ENCODE measurements around the gene ZNF20. TPM values are rescaled to one million over a fixed set of nuclear protein-coding genes. Genes with fewer than 3 reads are reported as not detected.

ZNF20 gene
- total and polyA plus RNA-seq, 2 donors (not counting 1 experiment from before 2014, with no cell fraction given), result 1.6 to 10.6 TPM

DNA sequence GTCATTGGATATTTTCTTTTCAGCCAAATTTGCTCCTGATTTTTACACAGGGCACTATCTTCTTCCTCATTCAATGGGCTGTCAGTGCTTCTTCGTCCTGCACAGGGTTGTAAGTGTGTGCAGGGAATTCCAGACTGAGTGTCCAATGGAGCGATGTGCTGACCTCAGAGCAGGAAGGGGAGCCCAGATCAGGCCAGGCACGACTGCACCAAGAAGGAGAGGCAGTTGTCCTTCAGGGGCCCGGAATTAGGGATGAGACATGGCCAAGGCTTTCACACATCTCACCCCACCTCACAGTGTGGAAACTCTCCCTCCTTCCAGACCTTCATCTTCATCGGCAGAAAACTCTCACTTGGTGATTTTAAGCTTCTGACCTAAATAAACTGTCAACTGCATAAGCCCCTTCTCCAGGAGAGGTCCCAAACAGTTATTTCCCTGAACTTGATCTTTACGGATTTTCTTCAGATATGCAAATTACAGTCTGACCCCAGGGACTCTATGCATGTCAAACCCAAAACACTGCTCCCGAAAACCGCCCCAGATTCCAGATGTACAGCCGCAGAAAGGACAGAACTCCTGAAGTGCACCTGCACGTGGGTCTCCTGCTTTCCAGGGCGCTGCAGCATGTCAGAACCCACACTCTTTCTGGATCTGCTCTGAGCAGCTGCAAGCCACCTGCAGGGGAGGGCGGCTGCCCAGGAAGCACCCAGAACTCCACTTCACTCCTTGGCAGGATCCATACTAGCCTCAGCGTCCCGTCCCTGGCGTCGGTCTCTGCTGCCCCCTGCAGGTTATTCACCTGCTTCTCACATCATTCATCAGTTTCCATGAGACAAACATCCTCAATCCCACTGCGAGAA lies 625 bp upstream of the ZNF20 start:
- H3K79me2 ChIP-seq (ENCODE audit: control insufficient read depth, insufficient read depth, low read length), result peaks cover 18% of the 10 kb centered on the region
- peaks cover 15 to 23% of the 10 kb centered on the region in 2 donors for H3K4me1 ChIP-seq (ENCODE audit: control insufficient read depth in 2 of 2, insufficient read depth in 2 of 2, low read length in 2 of 2)
- H3K27ac ChIP-seq (ENCODE audit: low read length in 2 of 2), result no peak overlapping the region
- no peaks in the 10 kb centered on the region for H3K27me3 ChIP-seq (replicated peaks in 1 of 4; ENCODE audit: control extremely low read depth in 1 of 4, control insufficient read depth in 3 of 4, insufficient read depth in 4 of 4, low read length in 3 of 4)
- H3K4me3 ChIP-seq (ENCODE audit: control extremely low read depth in 1 of 5, extremely low read depth in 1 of 5, insufficient read depth in 1 of 5, low read depth in 2 of 5, low read length in 4 of 5), result peak overlapping the region; percentile 73 to 93 (median 83)
- Mint-ChIP-seq H3K27me3 (no peaks in the 10 kb centered on the region), H3K27ac (peak overlapping the region; percentile 86), H3K4me3 (peak overlapping the region; percentile 84), H3K4me1 (peaks cover 34% of the 10 kb centered on the region), H3K9me3 (ENCODE audit: insufficient read depth) (peaks cover 5% of the 10 kb centered on the region)
- ATAC-seq (ENCODE audit: low read depth), result peak; percentile 47
- peaks cover 0 to 13% of the 10 kb centered on the region in 2 experiments for H3K36me3 ChIP-seq (replicated peaks in 1 of 2; ENCODE audit: control extremely low read depth in 1 of 2, control insufficient read depth in 1 of 2, extremely low read depth in 1 of 2, insufficient read depth in 2 of 2, low read length in 1 of 2)
- no peaks in the 10 kb centered on the region for H4K20me1 ChIP-seq (ENCODE audit: control insufficient read depth, insufficient read depth, low read length, poor library complexity, severe bottlenecking)
- WGBS (ENCODE audit: insufficient coverage), result 9% methylated on average over 11 of the region's 17 CpGs
- H3K9me3 ChIP-seq (ENCODE audit: control extremely low read depth in 1 of 3, control insufficient read depth in 2 of 3, insufficient read depth in 1 of 3, low read length in 2 of 3), result no peaks in the 10 kb centered on the region
- peak; percentile 89 for DNase-seq
- intact Hi-C loops (cut with micrococcal nuclease), result loop anchor here (1.0 to 5.0 kb wide), 13 partner anchors 22 to 440 kb away; partner anchors contain the start of genes ZNF136, ZNF440, ZNF441 and ZNF844
- no peak for TF ChIP-seq EZH2 (IDR thresholded peaks at IDR 0.05; ENCODE audit: borderline replicate concordance, insufficient read depth, low read depth, low read length, poor library complexity, severe bottlenecking)
- TF ChIP-seq, protein P1, sequence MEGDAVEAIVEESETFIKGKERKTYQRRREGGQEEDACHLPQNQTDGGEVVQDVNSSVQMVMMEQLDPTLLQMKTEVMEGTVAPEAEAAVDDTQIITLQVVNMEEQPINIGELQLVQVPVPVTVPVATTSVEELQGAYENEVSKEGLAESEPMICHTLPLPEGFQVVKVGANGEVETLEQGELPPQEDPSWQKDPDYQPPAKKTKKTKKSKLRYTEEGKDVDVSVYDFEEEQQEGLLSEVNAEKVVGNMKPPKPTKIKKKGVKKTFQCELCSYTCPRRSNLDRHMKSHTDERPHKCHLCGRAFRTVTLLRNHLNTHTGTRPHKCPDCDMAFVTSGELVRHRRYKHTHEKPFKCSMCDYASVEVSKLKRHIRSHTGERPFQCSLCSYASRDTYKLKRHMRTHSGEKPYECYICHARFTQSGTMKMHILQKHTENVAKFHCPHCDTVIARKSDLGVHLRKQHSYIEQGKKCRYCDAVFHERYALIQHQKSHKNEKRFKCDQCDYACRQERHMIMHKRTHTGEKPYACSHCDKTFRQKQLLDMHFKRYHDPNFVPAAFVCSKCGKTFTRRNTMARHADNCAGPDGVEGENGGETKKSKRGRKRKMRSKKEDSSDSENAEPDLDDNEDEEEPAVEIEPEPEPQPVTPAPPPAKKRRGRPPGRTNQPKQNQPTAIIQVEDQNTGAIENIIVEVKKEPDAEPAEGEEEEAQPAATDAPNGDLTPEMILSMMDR (IDR thresholded peaks at IDR 0.05), result peak; percentile 97
- H3K4me2 ChIP-seq (replicated peaks; ENCODE audit: low read depth, low read length, poor library complexity, severe bottlenecking), result peak overlapping the region; percentile 83
- H2AFZ ChIP-seq (ENCODE audit: insufficient read depth, low read depth, low read length, poor library complexity, severe bottlenecking), result peak overlapping the region; percentile 91
- POLR2A ChIA-PET, result interaction anchor here (0.5 to 1.8 kb wide), 8 partner anchors 13 to 571 kb away, joined by 3 to 15 read pairs (median 4); partner anchors contain the start of genes ZNF136, ZNF625, ZNF700 and ZNF763
- peak overlapping the region; percentile 87 for H3K9ac ChIP-seq (ENCODE audit: low read length)
- CTCF ChIA-PET, result interaction anchor here (0.6 to 3.5 kb wide), 40 partner anchors 9 to 1407 kb away, joined by 3 to 85 read pairs (median 4); partner anchors contain the start of genes ZNF136, ZNF439, ZNF440 and ZNF441
